T-helper 9 cell (primary cell): ENCODE results near the gene BAIAP2L1.

Experiments
- DNase-seq: peaks from one replicate; pipeline ENCODE4 v3.0.0-alpha.2; 2020

The BAIAP2L1 gene

GRCh38 chr7:98357751-98358161 is 43.1 kb downstream of the BAIAP2L1 start:
- DNase-seq = no peak

GRCh38 chr7:98355250-98355538 is 45.7 kb downstream of the BAIAP2L1 start:
- DNase-seq = no peak

GRCh38 chr7:98354511-98355249 is 46.2 kb downstream of the BAIAP2L1 start:
- DNase-seq = no peak

- DNase-seq = no peak
Measured at GRCh38 chr7:98354052-98354451, 46.8 kb downstream of the BAIAP2L1 start.

- DNase-seq = no peak
Measured at GRCh38 chr7:98352621-98353020, 48.3 kb downstream of the BAIAP2L1 start.

GRCh38 chr7:98351136-98351535 is 49.8 kb downstream of the BAIAP2L1 start:
- DNase-seq = no peak

- no peak for DNase-seq
Measured at GRCh38 chr7:98348726-98349474, 52.0 kb downstream of the BAIAP2L1 start.

GRCh38 chr7:98346515-98347069 is 54.3 kb downstream of the BAIAP2L1 start:
- no peak for DNase-seq

GRCh38 chr7:98341106-98341505 is 59.8 kb downstream of the BAIAP2L1 start:
- DNase-seq = no peak

- no peak for DNase-seq
Measured at GRCh38 chr7:98339043-98339442, 61.8 kb downstream of the BAIAP2L1 start.

GRCh38 chr7:98338441-98338840 is 62.4 kb downstream of the BAIAP2L1 start:
- no peak for DNase-seq

- DNase-seq = no peak
Measured at GRCh38 chr7:98335411-98335977, 65.4 kb downstream of the BAIAP2L1 start.

GRCh38 chr7:98334081-98334480 is 66.8 kb downstream of the BAIAP2L1 start:
- DNase-seq = no peak

GRCh38 chr7:98330926-98331529 is 69.9 kb downstream of the BAIAP2L1 start:
- DNase-seq = no peak

- no peak for DNase-seq
Measured at GRCh38 chr7:98329791-98330373, 71.0 kb downstream of the BAIAP2L1 start.

GRCh38 chr7:98329100-98329790 is 71.6 kb downstream of the BAIAP2L1 start:
- DNase-seq = no peak

- DNase-seq = no peak
Measured at GRCh38 chr7:98324782-98325181, 76.1 kb downstream of the BAIAP2L1 start.

GRCh38 chr7:98323597-98324322 is 77.1 kb downstream of the BAIAP2L1 start:
- no peak for DNase-seq

GRCh38 chr7:98322331-98323270 is 78.3 kb downstream of the BAIAP2L1 start:
- DNase-seq = no peak

GRCh38 chr7:98321301-98321700 is 79.6 kb downstream of the BAIAP2L1 start:
- no peak for DNase-seq
